Measurements from ENCODE around the gene SERTAD3. TPM values are rescaled to one million over a fixed set of nuclear protein-coding genes. Genes with fewer than 3 reads are reported as not detected.

Gene SERTAD3
- total RNA-seq, 3 donors from 2014 or later, result 17.3 to 28.1 (median 25.2) TPM

GRCh38 chr19:40394816-40395210 lies 49.3 kb downstream of the SERTAD3 start:
- TF ChIP-seq POLR2AphosphoS5 (IDR thresholded peaks at IDR 0.05) (no peak), POLR2A (IDR thresholded peaks at IDR 0.05) (no peak)
- TF ChIP-seq, protein P1, sequence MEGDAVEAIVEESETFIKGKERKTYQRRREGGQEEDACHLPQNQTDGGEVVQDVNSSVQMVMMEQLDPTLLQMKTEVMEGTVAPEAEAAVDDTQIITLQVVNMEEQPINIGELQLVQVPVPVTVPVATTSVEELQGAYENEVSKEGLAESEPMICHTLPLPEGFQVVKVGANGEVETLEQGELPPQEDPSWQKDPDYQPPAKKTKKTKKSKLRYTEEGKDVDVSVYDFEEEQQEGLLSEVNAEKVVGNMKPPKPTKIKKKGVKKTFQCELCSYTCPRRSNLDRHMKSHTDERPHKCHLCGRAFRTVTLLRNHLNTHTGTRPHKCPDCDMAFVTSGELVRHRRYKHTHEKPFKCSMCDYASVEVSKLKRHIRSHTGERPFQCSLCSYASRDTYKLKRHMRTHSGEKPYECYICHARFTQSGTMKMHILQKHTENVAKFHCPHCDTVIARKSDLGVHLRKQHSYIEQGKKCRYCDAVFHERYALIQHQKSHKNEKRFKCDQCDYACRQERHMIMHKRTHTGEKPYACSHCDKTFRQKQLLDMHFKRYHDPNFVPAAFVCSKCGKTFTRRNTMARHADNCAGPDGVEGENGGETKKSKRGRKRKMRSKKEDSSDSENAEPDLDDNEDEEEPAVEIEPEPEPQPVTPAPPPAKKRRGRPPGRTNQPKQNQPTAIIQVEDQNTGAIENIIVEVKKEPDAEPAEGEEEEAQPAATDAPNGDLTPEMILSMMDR (IDR thresholded peaks at IDR 0.05), result no peak
- intact Hi-C loops (cut with DNase I; ENCODE audit: low total_unique reads), result no loop called here
- Histone ChIP-seq H3K4me3 (no peak overlapping the region), H3K27me3 (no peaks in the 10 kb centered on the region), H3K27ac (no peak overlapping the region), H3K4me1 (peaks cover 0 to 10% of the 10 kb centered on the region in 2 donors), H3K9me3 (no peaks in the 10 kb centered on the region), H3K36me3 (no peaks in the 10 kb centered on the region)
- DNase-seq (ENCODE audit: low spot score in 2 of 2), result no peak

DNA sequence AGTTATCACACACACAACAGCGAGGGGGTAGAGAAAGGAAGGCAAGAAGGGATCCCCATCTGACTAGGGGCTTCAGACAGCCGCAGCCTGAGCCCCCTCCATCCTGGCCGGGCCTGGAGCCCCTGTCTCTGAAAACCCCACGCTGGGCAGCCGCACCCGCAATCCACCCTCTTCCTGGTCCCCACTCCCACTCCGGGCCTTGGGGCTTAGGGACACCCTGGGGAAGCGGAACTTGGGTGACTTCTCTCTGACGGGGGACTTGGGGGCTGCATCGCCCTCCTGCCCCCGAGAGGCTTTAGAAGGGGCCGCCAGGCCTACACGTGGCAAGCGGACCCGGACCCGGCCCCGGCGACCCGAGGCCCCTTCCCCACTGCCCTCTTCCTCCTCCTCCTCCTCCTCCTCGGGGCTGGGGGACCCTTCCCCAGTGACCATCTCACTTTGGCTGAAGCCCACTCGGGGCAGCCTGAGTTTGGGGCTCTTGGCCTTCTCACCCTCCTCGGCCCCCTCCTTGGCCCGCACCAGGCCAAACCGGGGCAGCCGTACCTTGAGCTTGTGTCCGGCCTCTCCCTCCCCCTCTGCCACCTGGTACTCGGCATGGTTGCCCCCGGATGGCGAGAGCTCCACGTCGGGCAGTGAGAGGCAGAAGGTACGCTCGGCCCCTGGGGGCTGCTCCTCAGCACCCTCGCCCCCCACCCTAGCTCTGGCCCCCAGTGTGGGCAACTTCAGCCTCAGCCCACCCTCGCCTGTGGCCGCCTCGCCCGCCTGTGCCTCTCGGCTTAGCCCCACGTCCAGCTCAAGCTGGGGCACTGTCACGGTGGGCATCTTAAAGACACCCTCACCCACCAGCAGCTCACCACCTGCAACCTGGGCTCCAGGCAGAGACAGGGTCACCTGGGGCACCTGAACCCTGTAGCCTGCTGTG lies 50.0 kb downstream of the SERTAD3 start:
- Histone ChIP-seq H3K36me3 (no peaks in the 10 kb centered on the region), H3K4me1 (peaks cover 0 to 10% of the 10 kb centered on the region in 2 donors), H3K9me3 (no peaks in the 10 kb centered on the region), H3K27ac (no peak overlapping the region), H3K27me3 (no peaks in the 10 kb centered on the region), H3K4me3 (no peak overlapping the region)
- intact Hi-C loops (cut with DNase I; ENCODE audit: low total_unique reads), result no loop called here
- DNase-seq (ENCODE audit: low spot score in 2 of 2), result no peak
- no peak for TF ChIP-seq POLR2AphosphoS5 (IDR thresholded peaks at IDR 0.05)
- TF ChIP-seq, protein P1 (IDR thresholded peaks at IDR 0.05), result no peak
- TF ChIP-seq POLR2A (IDR thresholded peaks at IDR 0.05), result no peak

- peak overlapping the region in 1 of 2 donors; percentile 25 for H3K27ac ChIP-seq
- no peaks in the 10 kb centered on the region for H3K36me3 ChIP-seq
- TF ChIP-seq POLR2AphosphoS5 (IDR thresholded peaks at IDR 0.05), result no peak
- TF ChIP-seq, protein P1 (IDR thresholded peaks at IDR 0.05), result peak in 2 of 3 donors; percentile 40 to 65
- no peak overlapping the region for H3K4me3 ChIP-seq
- peak; percentile 40 to 61 for DNase-seq (ENCODE audit: low spot score in 2 of 2)
- no peaks in the 10 kb centered on the region for H3K27me3 ChIP-seq
- intact Hi-C loops (cut with DNase I; ENCODE audit: low total_unique reads), result no loop called here
- H3K4me1 ChIP-seq, result peaks cover 0 to 10% of the 10 kb centered on the region in 2 donors
- no peaks in the 10 kb centered on the region for H3K9me3 ChIP-seq
Observed at GRCh38 chr19:40392894-40393517, 51.1 kb downstream of the SERTAD3 start.

GRCh38 chr19:40392123-40392522 lies 52.0 kb downstream of the SERTAD3 start:
- H3K4me1 ChIP-seq, result peaks cover 0 to 10% of the 10 kb centered on the region in 2 donors
- H3K9me3 ChIP-seq, result no peaks in the 10 kb centered on the region
- intact Hi-C loops (cut with DNase I; ENCODE audit: low total_unique reads), result no loop called here
- TF ChIP-seq POLR2AphosphoS5 (IDR thresholded peaks at IDR 0.05), result no peak
- no peak for TF ChIP-seq POLR2A (IDR thresholded peaks at IDR 0.05)
- TF ChIP-seq, protein P1 (IDR thresholded peaks at IDR 0.05), result no peak
- H3K4me3 ChIP-seq, result no peak overlapping the region
- H3K36me3 ChIP-seq, result no peaks in the 10 kb centered on the region
- no peaks in the 10 kb centered on the region for H3K27me3 ChIP-seq
- H3K27ac ChIP-seq, result no peak overlapping the region
- DNase-seq (ENCODE audit: low spot score in 2 of 2), result no peak

Other genes starting within 250 kb of the SERTAD3 start
- gene TTC9B, start 226.0 kb downstream of the SERTAD3 start, total RNA-seq, result under 1 TPM in 1 of 3 donors, not detected in 2; 0.29 TPM
- gene CCNP, start 217.6 kb downstream of the SERTAD3 start, total RNA-seq, result 1 to 10 TPM in 1 of 3 donors, under 1 TPM in 1, not detected in 1; 0.29 to 2.3 TPM
- gene AKT2, start 159.0 kb downstream of the SERTAD3 start, total RNA-seq, result 10 to 100 TPM; 83.4 to 88.3 (median 84.9) TPM
- gene C19orf47, start 95.9 kb downstream of the SERTAD3 start, total RNA-seq, result 10 to 100 TPM in 2 of 3 donors, 1 to 10 TPM in 1; 6.7 to 13.0 (median 10.2) TPM
- gene PLD3, start 95.6 kb downstream of the SERTAD3 start, total RNA-seq, result 100 to 1,000 TPM; 165 to 473 (median 221) TPM
- gene HIPK4, start 54.2 kb downstream of the SERTAD3 start, total RNA-seq, result under 1 TPM in 2 of 3 donors, not detected in 1; 0.16 to 0.33 TPM
- gene PRX, start 31.0 kb downstream of the SERTAD3 start, total RNA-seq, result 1 to 10 TPM; 2.7 to 9.1 (median 5.2) TPM
- gene SERTAD1, start 18.3 kb downstream of the SERTAD3 start, total RNA-seq, result 10 to 100 TPM; 10.4 to 25.3 (median 18.0) TPM
- 100 to 1,000 TPM; 206 to 322 (median 284) TPM for gene BLVRB, start 21.4 kb upstream of the SERTAD3 start, total RNA-seq
- 1 to 10 TPM; 1.3 to 1.6 (median 1.6) TPM for gene SPTBN4, start 22.7 kb upstream of the SERTAD3 start, total RNA-seq
- gene SHKBP1, start 132.5 kb upstream of the SERTAD3 start, total RNA-seq, result 10 to 100 TPM; 25.8 to 42.9 (median 34.1) TPM
- 100 to 1,000 TPM in 1 of 3 donors, 10 to 100 TPM in 2; 52.7 to 130 (median 89.1) TPM for gene LTBP4, start 157.0 kb upstream of the SERTAD3 start, total RNA-seq
- 10 to 100 TPM; 24.6 to 34.7 (median 30.9) TPM for gene NUMBL, start 246.3 kb upstream of the SERTAD3 start, total RNA-seq